Activated CD8-positive, alpha-beta memory T cell treated with anti-CD3 and anti-CD28 coated beads, Interleukin-2, amount 50 U/mL, for 24 hours (primary cell): ENCODE measurements around the gene CAMTA1.
"Not testable (repeated sequence)": the region's sequence is repeated elsewhere in the genome, so short reads cannot be mapped to it uniquely, and the experiment has no call there.

ENCODE experiments used
- DNase-seq: peaks from one replicate; pipeline ENCODE4 v3.0.0-alpha.2; 2020; ENCODE audit errors: extremely low read depth

CAMTA1 gene, protein sequence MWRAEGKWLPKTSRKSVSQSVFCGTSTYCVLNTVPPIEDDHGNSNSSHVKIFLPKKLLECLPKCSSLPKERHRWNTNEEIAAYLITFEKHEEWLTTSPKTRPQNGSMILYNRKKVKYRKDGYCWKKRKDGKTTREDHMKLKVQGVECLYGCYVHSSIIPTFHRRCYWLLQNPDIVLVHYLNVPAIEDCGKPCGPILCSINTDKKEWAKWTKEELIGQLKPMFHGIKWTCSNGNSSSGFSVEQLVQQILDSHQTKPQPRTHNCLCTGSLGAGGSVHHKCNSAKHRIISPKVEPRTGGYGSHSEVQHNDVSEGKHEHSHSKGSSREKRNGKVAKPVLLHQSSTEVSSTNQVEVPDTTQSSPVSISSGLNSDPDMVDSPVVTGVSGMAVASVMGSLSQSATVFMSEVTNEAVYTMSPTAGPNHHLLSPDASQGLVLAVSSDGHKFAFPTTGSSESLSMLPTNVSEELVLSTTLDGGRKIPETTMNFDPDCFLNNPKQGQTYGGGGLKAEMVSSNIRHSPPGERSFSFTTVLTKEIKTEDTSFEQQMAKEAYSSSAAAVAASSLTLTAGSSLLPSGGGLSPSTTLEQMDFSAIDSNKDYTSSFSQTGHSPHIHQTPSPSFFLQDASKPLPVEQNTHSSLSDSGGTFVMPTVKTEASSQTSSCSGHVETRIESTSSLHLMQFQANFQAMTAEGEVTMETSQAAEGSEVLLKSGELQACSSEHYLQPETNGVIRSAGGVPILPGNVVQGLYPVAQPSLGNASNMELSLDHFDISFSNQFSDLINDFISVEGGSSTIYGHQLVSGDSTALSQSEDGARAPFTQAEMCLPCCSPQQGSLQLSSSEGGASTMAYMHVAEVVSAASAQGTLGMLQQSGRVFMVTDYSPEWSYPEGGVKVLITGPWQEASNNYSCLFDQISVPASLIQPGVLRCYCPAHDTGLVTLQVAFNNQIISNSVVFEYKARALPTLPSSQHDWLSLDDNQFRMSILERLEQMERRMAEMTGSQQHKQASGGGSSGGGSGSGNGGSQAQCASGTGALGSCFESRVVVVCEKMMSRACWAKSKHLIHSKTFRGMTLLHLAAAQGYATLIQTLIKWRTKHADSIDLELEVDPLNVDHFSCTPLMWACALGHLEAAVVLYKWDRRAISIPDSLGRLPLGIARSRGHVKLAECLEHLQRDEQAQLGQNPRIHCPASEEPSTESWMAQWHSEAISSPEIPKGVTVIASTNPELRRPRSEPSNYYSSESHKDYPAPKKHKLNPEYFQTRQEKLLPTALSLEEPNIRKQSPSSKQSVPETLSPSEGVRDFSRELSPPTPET (N-terminal part only)

DNA sequence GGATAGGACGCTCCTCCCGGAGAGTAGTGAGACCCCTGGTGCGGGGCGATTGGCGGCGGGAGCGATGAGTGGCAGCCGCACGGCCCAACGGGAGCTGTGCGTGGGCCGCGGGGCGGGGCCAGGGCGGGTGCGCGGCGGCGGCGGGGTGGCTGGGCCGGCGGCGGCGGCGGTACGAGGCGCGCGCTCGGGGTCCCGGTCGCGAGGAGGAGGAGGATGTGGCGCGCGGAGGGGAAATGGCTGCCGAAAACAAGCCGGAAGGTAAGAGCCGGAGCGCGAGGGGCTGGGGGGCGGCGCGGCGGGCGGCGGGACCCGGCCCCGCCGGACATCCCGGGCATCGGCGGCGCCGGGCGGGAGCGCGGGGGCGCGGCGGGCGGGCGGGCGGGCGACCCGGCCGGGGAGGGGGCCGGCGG lies at the start of gene CAMTA1:
TSS of gene CAMTA1 (plus strand) at position 137 of the 410 bp plus-strand sequence. CDS start at position 214, 77 bp downstream.
- DNase-seq: no peak

DNA sequence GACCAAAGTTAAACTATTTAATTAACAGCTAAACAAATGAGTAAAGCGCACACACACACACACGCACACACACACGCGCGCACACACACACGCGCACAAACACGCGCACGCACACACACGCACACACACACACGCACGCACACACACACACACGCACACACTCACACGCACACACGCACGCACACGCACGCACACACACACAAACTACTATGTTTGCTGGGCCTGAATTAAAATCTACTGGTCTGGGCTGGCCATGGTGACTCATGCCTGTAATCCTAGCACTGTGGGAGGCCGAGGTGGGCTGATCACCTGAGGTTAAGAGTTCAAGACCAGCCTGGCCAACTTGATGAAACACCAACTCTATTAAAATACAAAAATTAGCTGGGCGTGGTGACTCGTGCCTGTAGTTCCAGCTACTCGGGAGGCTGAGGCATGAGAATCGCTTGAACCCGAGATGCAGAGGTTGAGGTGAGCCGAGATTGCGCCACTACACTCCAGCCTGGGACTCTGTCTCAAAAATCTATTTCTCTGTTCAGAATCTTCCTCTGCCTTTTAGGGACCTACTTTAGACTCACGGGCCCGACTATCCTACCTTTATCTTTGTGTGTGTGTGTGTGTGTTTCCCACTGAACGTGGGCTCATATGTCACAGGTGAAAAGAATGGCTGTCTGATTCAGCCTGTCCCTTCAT lies 46.1 kb upstream of the CAMTA1 start:
- no peak for DNase-seq

DNA sequence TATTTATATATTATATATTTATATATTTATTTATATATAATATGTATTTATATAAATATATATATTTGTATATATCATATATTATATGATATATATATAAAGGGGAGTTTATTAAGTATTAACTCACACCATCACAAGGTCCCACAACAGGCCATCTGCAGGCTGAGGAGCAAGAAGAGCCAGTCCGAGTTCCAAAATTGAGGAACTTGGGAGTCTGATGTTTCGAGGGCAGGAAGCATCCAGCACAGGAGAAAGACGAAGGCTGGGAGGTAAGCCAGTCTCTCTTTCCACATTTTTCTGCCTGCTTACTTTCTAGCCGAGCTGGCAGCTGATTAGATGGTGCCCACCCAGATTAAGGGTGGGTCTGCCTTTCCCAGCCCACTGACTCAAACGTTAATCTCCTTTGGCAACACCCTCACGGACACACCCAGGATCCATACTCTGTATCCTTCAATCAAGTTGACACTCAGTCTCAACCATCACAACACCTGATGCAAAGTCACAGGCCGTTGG lies 42.5 kb upstream of the CAMTA1 start:
- not testable (repeated sequence) for DNase-seq

DNA sequence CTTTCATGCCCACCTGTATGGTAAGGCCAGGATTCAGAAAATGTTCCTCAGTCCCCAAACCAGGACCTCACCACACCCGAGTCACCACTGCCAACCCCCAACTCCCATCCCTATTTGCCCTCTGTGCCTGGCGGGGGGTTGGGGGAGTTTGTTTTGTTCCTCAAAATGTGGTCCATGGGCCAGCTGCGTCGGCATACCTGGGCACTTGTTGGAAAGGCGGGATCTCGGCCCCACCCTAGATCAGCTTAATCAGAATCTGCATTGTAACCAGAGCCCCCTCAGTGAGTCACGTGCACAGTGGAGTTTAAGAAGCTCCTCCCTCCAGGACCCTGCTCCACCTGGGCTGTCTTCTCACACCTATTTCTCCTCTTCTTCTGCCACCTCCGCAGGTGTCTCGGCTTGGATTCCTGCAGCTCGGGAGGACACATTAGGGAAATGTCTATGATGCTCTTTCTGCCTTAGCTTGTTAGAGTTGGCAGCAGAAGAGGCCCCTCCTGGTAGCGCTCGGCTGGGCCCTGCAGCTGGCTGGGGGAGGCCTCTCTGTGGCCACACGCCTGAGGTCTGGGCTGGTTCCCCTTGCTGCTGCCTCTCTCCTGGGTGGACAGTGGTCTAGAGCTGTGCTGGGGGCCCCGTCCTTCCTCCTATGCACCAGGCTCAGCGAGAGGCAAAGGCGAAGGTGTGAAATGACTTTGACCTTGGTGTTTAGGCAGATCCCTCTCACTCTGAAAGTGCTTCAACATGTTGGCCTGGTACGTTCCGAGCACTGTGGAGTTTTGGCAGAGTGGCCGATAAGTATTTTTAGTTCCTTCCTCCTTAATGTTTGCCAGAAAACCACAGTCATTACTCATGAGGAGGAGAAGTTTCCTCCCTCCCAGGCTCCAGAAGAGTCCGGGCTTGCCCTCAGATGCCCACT lies 41.8 kb upstream of the CAMTA1 start:
- no peak for DNase-seq

DNA sequence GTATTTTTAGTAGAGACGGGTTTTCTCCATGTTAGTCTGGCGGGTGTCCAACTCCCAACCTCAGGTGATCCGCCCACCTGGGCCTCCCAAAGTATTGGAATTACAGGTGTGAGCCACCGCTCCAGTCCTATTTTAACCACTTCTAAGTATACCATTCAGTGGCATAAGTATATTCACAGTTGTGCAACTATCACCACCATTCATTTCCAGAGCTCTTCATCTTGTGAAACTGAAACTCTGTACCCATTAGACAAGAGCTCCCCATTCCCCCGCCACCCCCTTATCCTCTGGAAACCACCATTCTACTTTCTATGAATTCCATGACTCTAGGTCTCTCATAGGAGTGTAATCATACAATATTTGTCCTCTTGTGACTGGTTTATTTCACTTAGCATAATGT lies 40.2 kb upstream of the CAMTA1 start:
- no peak for DNase-seq

DNA sequence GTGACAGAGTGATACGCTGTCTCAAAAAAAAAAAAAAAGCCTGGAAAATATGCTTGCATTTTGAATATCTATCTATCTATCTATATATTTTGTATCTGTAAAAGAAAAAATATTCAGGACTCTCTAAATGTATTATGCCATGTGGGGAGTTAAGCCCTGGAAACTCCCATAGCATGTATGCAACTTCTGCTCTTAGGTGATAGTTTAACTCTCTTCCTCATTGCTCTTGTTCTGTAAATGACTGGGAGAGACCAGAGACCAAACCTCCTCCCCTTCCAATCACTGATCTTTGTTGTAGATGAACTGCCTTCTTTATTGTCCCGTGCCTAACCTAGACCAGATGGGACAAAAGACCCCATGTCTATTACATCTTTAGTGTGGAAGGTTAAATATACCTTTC lies 37.6 kb upstream of the CAMTA1 start:
- no peak for DNase-seq

DNA sequence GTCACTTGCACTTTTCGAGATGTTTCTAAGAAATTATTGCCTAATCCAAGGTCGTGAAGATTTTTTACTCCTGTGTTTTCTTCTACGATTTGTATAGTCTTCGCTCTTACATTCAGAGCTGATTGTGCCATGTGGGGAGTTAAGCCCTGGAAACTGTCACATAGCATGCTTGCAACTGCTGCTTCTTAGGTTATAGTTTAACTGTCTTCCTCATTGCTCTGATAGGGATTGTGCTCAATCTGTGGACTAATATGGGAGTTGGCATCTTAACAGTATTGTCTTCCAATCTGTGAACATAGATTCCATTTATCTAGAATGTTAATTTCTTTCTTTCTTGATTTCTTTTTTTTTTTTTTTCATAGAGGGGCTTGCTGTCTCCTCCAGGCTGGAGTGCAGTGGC lies 34.8 kb upstream of the CAMTA1 start:
- DNase-seq: no peak

DNA sequence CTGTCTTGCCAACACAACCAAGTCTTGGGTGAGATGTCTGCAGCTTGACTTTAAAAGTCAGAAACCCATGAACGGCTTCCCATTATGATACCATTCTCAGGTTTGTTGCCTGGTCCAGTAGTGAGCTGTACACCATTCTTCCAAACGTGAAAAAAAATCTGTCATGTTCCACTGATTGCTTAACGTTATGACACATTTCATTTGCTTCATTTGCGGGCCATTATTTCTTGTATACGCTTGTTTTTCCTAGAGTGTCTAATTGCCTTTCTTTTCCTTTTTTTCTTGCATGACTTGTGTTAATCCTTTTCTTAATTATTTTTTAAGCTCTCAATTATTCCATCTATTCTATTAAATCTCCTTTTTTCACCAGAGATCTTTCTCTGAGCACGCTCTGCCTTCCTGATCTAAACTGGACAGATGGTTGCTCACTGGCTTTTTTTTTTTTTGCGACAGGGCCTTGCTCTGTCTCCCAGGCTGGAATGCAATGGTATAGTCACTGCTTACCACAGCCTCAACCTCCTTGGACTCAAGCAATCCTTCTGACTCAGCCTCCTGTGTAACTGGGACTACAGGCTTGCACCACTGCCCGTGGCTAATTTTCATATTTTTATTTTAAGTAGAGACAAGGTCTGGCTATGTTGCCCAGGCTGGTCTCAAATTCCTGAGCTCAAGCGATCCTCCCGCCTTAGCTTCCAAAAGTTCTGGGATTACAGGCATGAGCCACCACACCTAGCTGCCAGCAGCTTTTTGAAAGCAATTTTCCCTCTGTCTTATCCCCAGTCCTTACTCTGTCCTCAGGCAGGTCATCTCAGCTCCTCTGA lies 31.7 kb upstream of the CAMTA1 start:
- no peak for DNase-seq

DNA sequence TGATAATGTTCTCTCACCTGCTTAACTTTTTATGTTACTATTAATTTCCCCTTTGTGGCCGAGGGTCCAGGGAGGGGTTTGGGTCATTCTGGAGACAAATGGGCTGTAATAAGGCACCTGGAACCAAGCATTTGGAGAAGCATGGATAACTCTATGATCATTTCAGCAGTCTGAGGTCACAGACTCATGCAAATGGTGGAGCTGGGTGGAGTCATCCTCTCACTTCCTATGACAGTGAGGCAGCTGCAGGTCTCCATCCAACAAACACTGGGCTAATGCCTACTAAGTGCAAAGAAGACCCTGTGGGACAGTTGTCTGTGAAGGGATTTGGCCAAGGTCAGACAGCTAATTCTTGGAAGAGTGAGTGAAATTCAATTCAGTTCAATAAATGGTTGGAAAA lies 28.8 kb upstream of the CAMTA1 start:
- no peak for DNase-seq

DNA sequence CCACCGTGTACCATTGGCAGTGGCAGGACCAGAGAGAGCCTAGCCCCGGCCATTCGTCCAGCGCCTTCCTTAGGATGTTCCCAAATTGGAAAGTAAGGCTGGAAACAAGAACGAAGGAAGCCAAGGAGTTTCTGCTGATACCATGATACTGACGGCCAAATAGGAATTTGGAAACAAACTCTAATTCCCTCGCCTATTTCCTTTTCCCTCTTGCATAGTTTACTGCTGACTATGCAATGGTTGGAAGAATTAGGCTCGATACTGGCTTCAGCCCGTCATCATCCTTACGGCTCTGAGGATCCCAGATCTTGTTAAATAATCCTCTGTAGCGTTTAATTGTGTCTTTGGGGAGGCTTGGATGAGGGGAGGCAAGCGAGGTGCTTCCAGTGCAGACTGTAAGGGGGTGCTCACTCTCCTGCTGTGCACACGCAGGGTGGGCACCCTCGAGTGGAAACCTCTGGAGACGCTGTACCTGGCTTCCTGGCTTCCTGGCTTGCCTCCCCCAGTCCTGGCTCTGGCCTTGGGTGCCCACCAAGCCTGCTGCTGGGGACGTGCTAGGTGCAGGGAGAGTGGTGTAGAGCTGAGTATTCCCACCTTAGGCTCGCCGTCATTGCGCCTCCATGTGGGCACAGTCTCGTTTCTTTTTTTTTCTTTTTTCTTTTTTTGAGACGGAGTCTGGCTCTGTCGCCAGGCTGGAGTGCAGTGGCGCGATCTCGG lies 27.4 kb upstream of the CAMTA1 start:
- DNase-seq: no peak

DNA sequence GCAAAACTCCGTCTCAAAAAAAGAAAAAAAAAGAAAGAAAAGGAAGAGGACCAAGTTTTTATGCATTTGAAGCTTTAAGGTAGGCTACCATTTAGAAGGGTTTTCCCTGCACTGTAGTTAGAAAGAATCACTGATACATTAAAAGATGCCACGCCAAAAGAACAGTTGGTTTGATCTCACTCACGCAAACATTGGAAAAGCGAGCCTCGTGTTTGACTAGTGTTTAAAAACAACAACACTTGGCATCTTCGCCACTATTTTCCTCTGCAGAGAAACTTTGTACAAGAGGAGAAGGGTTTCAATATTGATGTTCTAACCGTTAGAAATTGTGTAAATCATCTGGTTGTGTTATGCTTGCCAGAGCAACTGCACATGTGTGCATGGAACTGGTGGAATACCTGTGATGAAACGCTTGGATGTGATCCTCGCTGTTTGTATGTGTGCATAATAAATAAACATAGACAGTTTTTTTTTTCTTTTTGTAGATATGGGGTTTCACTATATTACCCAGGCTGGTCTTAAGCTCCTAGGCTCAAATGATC lies 24.0 kb upstream of the CAMTA1 start:
- DNase-seq: no peak

DNA sequence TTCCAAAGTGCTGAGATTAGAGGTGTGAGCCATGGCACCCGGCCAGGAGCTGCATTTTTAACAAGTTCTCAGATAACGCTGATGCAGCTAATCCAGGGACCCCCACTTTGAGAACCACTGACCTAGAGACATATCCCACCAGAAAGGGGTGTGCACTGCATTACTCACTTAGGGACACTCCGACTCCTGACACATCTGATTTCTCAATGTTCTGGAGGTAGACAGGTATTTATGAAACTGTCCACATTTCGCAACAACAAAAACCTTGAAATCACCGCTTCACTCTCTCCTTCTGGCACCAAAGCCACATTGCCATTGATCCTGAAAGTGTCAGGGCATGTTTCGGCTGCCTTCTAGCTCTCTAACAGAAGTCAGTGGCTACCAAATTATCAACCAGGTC lies 23.2 kb upstream of the CAMTA1 start:
- DNase-seq: no peak

DNA sequence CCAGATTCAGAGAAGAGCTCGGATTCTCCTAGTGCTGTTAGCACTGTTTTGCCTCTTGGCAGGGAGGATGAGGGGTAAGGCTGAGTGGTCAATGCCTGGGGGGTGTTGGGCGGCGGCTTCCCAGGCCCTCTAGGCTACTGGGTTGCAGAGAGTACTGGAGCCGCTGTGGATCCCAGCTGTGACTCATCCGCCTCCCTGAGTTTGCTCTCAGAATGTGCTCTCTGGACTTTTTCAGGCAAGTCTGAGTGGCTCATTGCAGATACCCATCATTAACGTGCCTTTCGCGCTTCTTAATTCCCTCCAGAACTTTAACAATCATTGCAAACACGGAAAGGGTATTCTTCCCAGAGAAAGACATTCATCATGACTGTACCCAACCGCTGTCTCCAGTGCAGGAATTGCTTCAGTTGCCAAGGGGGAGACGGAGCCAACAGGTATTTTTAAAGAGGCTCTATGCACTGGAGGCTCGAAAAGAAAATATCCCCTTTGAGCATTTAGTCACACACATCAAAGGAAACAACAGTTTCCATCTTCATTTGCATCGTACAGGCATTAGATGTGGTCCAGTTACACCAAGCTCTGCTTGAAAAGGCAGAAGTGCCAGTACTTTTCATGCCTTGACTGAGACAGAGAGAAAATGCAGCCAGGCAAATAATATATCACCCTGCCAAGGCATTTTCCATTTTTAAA lies 14.4 kb upstream of the CAMTA1 start:
- no peak for DNase-seq

DNA sequence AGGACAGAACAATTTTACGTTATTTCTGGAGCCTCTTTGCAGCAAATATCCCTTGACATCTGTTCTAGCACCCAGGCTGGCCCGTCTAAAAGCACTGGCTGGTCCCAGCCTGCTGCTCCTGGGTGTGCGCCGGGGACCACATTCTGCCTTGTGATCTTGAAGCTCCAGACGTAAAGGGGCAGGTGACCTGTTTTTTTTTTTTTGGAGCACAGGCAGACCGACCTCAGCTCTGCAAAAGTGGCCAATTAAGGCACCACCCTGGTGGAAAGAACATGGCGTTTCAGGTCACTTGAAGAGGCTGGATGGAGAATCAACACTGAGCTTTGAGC lies 13.8 kb upstream of the CAMTA1 start:
- no peak for DNase-seq

DNA sequence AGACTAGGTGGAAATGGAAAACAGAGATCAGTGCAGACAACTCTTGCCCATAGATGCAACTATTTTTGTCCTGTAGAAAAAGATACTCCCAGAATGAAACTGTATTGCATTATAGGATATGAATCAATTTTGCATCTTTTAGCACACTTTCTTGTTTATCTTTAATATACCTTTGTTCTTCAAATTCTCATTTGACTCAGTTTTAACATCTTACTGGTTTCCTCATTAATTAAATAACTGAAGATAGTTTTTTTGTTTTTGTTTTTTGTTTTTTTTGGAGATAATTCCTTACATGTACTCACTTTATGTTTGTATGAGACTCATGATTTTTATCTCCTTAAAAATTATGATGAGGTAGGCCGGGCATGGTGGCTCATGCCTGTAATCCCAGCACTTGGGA lies 10.9 kb upstream of the CAMTA1 start:
- DNase-seq: no peak

DNA sequence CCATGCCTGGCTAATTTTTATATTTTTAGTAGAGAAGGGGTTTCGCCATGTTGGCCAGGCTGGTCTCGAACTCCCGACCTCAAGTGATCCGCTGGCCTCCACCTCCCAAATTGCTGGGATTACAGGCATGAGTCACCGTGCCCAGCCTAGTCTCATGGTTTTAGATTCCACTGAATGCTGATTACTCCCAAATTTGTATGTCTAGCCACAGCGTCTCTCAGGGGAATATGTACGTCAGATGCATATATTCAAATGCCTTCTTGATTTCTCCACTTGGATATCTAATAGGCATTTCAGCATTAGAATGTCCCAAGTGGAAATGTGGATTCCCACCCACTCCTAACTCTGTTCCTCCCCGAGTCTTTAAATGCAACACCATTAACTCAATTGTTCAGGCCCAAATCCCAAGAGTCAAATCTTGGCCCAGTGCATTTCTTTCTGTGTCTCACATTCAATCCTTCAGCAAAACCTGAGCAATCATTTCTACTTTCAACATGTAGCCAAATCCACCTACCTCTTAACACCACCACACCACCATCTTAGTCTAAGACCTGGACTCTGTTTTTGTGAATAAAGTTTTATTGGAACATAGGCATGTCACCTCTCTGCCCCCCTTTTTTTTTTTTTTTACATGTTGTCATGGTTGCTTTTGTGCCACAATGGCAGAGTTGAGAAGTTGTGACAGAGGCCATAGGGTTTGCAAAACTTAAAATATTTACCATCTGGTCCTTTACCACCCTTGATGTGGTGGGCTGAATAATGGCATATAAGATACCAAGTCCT lies 9.8 kb upstream of the CAMTA1 start:
- DNase-seq: no peak

DNA sequence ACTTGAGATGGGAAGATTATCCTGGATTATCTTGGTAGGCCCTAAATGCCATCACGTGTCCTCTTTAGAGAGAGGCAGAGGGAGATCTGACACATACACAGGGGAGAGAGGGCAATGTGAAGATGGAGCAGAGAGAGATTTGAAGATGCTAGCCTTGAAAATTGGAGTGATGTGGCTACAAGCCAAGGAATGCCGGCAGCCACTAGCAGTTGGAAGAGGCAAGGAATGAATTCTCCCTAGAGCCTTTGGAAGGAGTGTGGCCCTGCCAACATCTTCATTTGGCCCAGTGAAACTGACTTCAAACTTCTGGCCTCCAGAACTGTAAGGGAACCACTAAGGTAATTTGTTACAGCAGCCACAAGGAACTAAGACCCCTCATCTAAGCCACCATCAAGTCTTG lies 8.9 kb upstream of the CAMTA1 start:
- no peak for DNase-seq
